HG03175 (cell line): Measurements from ENCODE around the gene ACER2.

ENCODE experiments used
- ATAC-seq: cut with Tn5 transposase; IDR thresholded peaks from one replicate; pipeline ENCODE4 v1.9.1; 2021; ENCODE audit warnings: mild to moderate bottlenecking, moderate library complexity; ENCODE audit not compliant: unreplicated experiment

The ACER2 gene

DNA sequence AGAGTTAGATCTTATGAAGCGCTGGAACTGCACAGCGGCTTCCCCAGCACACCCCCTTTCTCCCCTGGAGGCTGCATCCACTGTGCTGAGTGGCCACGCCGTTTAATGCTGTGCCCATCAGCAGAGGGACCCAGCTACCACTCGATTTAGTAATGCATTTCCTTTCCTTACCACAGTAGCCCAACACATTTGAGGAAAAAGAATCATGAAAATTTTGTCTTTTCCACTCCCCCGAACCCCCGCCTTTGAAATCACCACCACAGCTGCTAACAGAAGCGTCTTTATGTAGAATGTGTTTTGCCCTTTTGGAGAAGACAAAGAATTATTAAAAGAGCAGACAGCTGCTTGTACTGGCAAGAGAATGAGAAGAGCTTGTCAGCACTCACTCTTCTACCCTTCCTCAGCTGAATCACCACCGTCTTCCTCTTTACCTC lies 73.2 kb downstream of the ACER2 start:
- no peak for ATAC-seq

DNA sequence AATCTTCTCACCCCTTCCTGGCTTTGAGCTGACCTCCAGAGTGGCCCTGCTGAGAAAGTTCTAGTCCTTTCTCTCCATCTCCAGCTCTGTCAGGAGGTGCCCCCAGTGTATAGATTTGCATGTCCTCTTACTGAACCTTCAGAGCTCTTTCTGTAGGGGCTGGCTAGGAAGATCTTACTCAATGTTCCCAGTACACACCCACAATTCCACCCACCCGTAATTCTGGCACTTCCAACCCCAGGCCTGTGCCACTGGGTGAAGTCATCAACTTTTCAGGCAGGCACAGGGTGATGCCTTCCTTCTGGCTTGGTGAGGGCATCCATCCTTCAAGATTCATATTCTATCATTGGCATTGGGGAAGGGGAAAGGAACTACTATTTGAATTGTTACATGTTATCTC lies 75.9 kb downstream of the ACER2 start:
- ATAC-seq: no peak

DNA sequence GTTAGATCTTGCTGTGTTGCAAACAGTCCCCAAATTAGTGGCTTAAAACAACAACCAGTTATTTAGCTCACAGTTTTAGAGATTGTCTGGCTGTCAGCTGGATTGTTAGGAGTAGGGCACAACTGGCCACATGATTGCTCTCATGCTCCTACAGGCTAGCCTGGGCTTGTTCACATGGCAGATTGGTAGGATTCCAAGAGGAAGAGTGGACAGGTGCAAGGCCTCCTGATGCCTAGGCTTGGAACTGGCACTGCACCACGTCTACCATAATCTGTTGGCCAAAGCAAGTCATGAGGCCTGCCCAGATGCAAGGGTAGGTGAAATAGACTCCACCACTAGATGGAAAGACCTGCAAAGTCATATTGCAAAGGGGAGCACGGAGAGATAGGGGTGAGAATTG lies 76.4 kb downstream of the ACER2 start:
- no peak for ATAC-seq

DNA sequence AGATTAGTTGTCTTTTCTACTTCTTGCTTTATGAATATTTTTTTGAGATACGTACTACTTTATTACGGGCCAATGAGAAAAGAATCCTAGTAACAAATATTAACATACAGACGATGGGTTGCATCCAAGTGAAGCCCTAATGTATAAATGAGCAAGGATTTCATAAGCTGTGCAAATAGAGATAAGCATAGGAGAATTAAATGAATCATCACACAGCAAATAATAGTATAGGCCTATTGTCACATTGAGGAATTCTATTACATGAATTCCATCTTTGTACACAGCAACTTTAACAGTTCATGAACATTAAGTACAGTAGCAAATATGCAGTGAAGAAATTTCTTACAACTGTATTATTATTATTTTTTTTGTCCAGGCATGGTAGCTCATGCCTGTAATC lies 78.0 kb downstream of the ACER2 start:
- no peak for ATAC-seq

DNA sequence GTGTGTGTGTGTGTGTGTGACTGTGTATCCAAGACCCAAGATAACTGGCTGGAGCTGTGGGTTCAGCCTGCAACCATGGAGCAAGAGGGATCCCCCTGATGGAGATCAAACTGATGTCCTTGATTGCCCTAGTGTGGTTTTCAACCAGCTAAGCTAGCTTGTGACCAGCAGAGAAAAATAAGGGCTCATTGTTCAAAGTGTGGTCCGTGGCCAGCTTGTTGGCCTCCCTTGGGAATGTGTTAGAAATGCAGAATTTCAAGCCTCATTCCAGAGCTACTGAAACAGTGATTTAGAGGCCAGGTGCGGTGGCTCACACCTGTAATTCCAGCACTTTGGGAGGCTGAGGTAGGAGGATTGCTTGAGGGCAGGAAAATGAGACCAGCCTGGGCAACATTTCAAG lies 79.9 kb downstream of the ACER2 start:
- no peak for ATAC-seq

DNA sequence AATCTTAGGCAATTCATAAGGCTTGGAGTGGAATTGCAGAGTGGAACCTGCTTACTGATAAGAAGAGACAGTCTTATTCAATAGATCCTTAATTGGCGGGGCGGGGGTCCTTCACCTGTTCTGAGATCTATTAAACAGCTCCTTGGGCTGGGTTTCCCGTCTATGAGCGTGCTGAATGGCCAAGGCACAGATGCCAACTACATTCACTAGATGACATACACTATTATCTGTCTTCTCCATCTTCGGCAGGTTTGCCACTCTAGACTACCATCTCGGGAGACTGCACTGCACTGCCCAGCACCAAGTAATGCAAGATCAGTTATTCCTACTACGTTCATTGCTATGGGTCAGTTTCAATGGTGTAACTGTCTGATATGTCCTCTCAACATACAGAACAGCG lies 81.5 kb downstream of the ACER2 start:
- ATAC-seq: no peak

DNA sequence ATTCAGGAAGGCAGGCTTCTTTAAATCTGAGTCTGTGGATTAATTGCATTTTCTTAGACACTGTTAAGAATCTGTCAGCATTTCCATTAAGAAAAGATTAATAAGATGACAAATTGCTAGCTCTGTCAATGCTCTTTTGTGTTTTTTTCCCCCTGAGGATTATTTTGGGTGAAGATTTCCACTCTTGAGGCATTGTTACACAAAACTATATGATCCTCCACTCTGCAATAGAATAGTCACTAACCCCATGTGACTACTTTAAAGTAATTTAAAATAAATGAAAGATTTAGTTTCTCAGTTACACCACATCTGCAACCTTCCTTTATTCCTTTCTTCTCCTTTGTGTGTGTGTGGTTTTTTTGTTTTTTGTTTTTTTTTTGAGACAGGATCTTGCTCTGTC lies 82.0 kb downstream of the ACER2 start:
- no peak for ATAC-seq

DNA sequence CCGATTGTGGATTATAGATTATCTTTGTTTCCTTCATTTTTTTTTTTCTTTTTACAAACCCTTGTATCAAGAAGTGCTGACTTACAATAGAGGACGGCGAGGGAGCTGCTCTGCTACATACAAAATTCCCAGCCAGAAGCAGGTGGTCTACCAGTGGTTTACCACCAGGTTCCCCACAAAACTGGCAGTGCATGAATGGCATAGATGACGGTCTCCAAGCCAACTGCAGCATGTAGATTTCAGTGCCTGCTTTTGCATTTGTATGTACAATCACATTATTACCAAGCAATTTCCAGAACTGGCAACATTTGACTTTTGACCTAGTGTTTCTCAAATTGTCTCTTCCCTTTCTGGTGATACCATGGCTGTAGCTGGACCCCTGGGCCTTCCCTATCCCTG lies 84.0 kb downstream of the ACER2 start:
- ATAC-seq: no peak

DNA sequence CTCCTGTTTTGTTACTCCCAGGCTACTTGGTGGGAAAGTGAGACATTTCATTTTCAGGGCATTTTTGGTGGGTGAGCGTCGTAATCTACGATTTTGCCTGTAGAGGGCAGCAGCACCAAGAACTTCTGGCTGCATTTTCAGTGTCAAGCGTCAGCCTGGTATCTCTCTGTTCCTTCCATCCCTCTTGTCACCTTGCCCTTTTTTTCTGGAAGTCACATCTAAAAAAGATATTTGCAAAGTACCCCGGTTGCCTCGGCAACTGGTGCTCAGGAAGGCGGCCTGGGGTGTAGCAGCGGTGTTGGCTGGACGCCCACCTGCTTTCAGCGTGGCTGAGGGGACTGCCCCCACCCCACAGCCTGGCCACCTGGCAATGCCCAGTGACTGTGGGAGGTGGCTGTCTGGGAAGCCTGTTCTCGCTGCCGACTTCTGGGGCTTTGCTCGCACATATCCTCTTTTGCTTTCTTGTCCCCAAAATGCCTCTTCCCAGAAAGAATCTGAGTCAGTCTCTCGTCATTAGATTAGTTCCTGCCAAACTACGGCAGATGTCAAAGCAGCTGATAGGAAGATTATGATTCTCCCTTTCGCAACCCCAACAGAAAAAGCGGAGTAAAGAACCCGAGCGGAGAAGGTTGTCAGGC lies 84.5 kb downstream of the ACER2 start:
- peak; percentile 82 for ATAC-seq

DNA sequence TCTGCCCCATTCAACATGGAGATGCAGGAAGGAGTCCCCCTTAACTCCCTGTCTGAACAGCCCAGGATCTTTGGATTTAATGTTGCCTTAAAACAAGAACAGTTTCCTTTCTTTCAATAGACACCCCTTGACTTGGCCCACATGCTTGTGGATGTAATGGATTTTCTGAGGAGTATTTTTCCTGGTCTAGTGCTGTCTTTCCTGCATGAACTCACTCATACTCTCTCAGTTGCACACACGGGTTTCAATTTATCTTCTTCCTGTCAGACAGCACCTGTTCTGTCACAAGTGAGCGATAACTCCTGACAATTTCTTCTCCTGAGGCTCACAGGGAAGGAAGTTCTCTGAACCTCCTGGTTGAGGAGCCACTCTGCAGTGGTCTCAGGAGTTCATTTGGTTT lies 85.1 kb downstream of the ACER2 start:
- no peak for ATAC-seq

DNA sequence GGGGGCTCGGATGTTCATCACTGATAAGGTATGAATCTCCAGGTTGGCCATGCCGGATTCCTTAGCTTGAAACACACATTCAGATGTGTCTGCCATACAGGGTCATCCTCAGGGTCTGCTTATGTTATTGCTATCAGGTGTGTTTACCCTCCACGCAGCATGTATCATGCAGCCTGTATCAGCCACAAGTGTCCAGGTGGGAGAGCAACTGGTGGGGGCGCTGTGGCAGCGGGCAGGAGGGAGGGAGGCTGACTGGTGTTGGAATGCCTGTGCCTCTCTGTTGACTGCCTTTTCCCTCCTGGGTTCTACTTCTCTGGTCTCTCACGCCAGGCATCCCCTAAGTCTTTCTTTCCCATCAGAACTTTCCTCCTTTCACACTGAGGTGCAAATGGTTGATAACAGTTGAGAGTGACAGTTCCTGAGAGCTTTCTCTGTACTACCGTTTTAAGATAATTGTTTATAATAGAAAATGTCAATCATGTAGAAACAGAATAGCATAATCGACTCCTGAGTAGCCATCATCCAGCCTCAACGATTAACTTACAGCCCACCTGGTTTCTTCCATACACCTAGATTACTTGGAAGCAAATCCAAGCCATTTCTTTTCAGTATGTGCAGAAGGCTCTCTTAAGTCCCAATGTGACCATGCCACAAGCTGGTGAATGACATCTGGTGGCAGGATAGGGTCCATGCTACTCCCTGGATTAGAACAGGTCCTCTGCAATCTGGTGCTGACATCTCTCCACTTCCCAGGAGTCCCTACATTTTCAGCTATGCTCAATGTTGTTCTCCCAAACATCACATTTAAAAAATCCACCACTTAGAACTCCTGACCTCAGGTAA lies 86.6 kb downstream of the ACER2 start:
- ATAC-seq: no peak

DNA sequence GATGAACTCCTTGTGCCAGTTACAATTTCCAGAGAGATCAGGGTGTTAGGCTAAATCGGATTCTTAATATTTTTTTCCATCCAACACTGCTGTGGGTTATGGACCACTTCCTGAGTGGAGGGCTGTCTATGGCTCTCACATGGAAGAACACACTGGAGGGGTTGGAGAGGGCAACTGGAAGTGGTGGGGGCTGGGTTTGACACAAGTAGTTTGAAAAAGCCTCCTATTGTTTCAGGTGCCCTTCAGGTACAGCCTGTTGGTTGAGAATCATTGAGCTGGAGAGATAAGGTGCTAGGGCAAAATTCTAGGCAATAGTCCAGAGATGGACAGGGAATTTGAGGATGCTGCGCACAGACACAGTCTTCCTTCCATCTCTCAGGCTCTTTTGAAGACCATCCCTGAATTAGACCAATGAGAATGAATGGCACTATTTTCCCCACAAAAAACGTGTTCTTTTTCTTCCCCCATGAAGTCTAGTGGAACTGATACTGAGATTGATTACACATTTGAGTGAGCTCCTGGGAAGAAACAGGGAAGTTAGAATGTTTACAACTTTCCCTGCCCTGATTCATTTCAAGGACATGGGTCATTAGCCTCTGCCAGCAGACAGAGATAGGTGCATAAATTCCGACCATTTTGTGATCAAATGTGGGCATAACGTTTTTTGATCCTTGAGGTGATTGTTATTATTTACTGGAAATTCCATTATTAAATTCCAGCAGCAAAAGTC lies 87.7 kb downstream of the ACER2 start:
- ATAC-seq: no peak

DNA sequence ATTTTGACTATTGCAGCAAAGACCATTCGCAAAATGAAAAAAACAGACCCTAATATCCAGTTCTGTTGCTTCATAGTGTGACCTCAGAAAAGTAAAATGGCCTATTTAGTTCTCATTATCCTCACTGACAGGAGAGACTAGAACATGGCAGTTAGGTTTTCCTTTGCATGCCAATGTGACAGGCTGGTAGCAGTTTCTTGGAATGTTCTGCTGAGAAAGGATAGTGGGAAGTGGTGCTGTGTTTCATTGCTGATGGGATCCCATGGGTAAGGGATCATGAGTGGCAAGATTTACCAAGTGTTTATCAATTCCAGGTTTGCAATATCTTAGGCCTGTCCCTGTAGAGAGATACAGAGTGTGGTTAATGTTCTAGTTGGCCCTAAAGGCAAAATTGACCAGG lies 88.5 kb downstream of the ACER2 start:
- no peak for ATAC-seq

DNA sequence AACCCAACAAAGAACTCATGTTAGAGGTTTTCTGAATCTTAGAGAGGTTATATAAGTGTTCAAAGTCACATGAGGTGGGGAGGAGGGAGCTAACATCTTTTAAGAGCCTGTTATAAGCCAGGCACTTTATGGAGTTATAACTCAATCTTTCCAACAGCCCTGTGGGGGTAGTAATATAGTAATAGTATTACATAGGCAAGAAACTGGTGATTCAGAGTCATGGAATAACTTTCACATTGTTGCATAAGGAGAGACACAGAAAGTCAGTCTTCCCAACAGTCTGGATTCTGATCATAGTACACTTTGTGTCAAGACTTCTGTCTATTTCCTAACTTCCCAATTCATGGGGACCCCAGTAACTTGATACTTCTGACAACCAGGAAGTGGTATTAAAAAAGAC lies 89.2 kb downstream of the ACER2 start:
- ATAC-seq: no peak
